Fibroblast of mammary gland (primary cell): ENCODE measurements around the gene TMEM242.

Source experiments
- DNase-seq: peaks from one replicate; pipeline ENCODE4 v3.0.0-alpha.2; 2010; ENCODE audit warnings: low read depth
- H3K4me3 ChIP-seq: 2 replicates; pipeline ENCODE4 v1.5.1; 2011; ENCODE audit warnings: low read depth, mild to moderate bottlenecking, low read length, moderate library complexity; ENCODE audit not compliant: control insufficient read depth
- CTCF ChIP-seq: conservative IDR thresholded peaks from 2 replicates; pipeline ENCODE4 v1.5.1; 2011; ENCODE audit warnings: low read depth, low read length, inconsistent platforms; ENCODE audit not compliant: control insufficient read depth, insufficient read depth

The TMEM242 gene

GRCh38 chr6:157323255-157323965 lies at the start of gene TMEM242:
Gene TMEM242 (minus strand): TSS chr6:157323519. CDS start chr6:157323499, 20 bp downstream.
- peak; percentile 29 for TF ChIP-seq CTCF
- H3K4me3 ChIP-seq = peak within 1 kb of the TSS; percentile 96
- peak; percentile 94 for DNase-seq

- no peak for DNase-seq
- no peak overlapping the region for H3K4me3 ChIP-seq
- no peak for TF ChIP-seq CTCF
These were observed 49.4 kb upstream of the TMEM242 start for GRCh38 chr6:157372501-157373280.

- TF ChIP-seq CTCF = no peak
- H3K4me3 ChIP-seq = no peak overlapping the region
- DNase-seq = no peak
These were observed 47.4 kb upstream of the TMEM242 start for GRCh38 chr6:157370755-157371154.

- no peak overlapping the region for H3K4me3 ChIP-seq
These were observed 45.2 kb upstream of the TMEM242 start for GRCh38 chr6:157368359-157369049.

GRCh38 chr6:157366648-157367047 lies 43.3 kb upstream of the TMEM242 start:
- no peak for TF ChIP-seq CTCF
- H3K4me3 ChIP-seq = no peak overlapping the region
- no peak for DNase-seq

More at GRCh38 chr6:157368359-157369049, 45.2 kb upstream of the TMEM242 start:
- DNase-seq = no peak
- TF ChIP-seq CTCF = no peak

GRCh38 chr6:157364705-157365104 lies 41.4 kb upstream of the TMEM242 start:
- TF ChIP-seq CTCF = no peak
- H3K4me3 ChIP-seq = no peak overlapping the region
- DNase-seq = no peak
